NCI-H2171 (cell line): Measurements from ENCODE around the gene MRI1.
"Not testable (repeated sequence)": the region's sequence is repeated elsewhere in the genome, so short reads cannot be mapped to it uniquely, and the experiment has no call there.

Experiments used
- DNase-seq: peaks from one replicate; lab custom pipeline; 2025; lab: John Stamatoyannopoulos, UW

MRI1 gene

GRCh38 chr19:13761423-13761822, 2.9 kb upstream of the MRI1 start:
- DNase-seq: no peak

- DNase-seq: no peak
These were observed 1.6 kb upstream of the MRI1 start for GRCh38 chr19:13762635-13763235.

GRCh38 chr19:13763265-13763664, 1.1 kb upstream of the MRI1 start:
- no peak for DNase-seq

- DNase-seq: no peak
These were observed 586 bp downstream of the MRI1 start for GRCh38 chr19:13764821-13765394.

GRCh38 chr19:13765395-13766094, 1.2 kb downstream of the MRI1 start:
- DNase-seq: no peak

GRCh38 chr19:13766095-13766481, 1.8 kb downstream of the MRI1 start:
- DNase-seq: no peak

- DNase-seq: no peak
These were observed 4.2 kb downstream of the MRI1 start for GRCh38 chr19:13768510-13768909.

- DNase-seq: no peak
These were observed 5.8 kb downstream of the MRI1 start for GRCh38 chr19:13770013-13770635.

GRCh38 chr19:13774217-13775191, 10.2 kb downstream of the MRI1 start, which contains the start of gene C19orf53:
Gene C19orf53 (plus strand): TSS chr19:13774456. CDS start chr19:13774478, 22 bp downstream.
- peak; percentile 76 for DNase-seq

- DNase-seq: no peak
These were observed 14.1 kb downstream of the MRI1 start for GRCh38 chr19:13778398-13778797.

GRCh38 chr19:13778847-13779246, 14.5 kb downstream of the MRI1 start:
- no peak for DNase-seq

- not testable (repeated sequence) for DNase-seq
These were observed 15.5 kb downstream of the MRI1 start for GRCh38 chr19:13779794-13780193.

GRCh38 chr19:13781547-13781946, 17.2 kb downstream of the MRI1 start:
- peak; percentile 86 for DNase-seq

GRCh38 chr19:13782537-13782936, 18.2 kb downstream of the MRI1 start:
- no peak for DNase-seq

- no peak for DNase-seq
These were observed 19.5 kb downstream of the MRI1 start for GRCh38 chr19:13783565-13784500.

GRCh38 chr19:13784731-13785452, 20.6 kb downstream of the MRI1 start:
- DNase-seq: peak; percentile 29

- DNase-seq: no peak
These were observed 24.7 kb downstream of the MRI1 start for GRCh38 chr19:13788991-13789390.

GRCh38 chr19:13790354-13790753, 26.0 kb downstream of the MRI1 start:
- DNase-seq: no peak

GRCh38 chr19:13793317-13793716, 29.0 kb downstream of the MRI1 start:
- DNase-seq: not testable (repeated sequence)

- no peak for DNase-seq
These were observed 30.1 kb downstream of the MRI1 start for GRCh38 chr19:13794398-13794756.
